ENCODE results near the gene RNU1-1.
"Not testable (repeated sequence)": the region's sequence is repeated elsewhere in the genome, so short reads cannot be mapped to it uniquely, and the experiment has no call there.

The RNU1-1 gene

GRCh38 chr1:16493731-16494130, 20.4 kb downstream of the RNU1-1 start:
- DNase-seq (ENCODE audit: low read depth) = not testable (repeated sequence)

GRCh38 chr1:16492937-16493336, 21.1 kb downstream of the RNU1-1 start:
- DNase-seq (ENCODE audit: low read depth) = not testable (repeated sequence)

- DNase-seq (ENCODE audit: low read depth) = no peak
Measured at GRCh38 chr1:16491056-16491675, 22.9 kb downstream of the RNU1-1 start.

GRCh38 chr1:16489195-16489880, 24.7 kb downstream of the RNU1-1 start:
- not testable (repeated sequence) for DNase-seq (ENCODE audit: low read depth)

GRCh38 chr1:16487011-16487410, 27.1 kb downstream of the RNU1-1 start:
- DNase-seq (ENCODE audit: low read depth) = not testable (repeated sequence)

GRCh38 chr1:16486316-16486715, 27.8 kb downstream of the RNU1-1 start:
- DNase-seq (ENCODE audit: low read depth) = not testable (repeated sequence)

- no peak for DNase-seq (ENCODE audit: low read depth)
Measured at GRCh38 chr1:16484931-16485330, 29.2 kb downstream of the RNU1-1 start.

GRCh38 chr1:16484501-16484835, 29.6 kb downstream of the RNU1-1 start:
- no peak for DNase-seq (ENCODE audit: low read depth)

- DNase-seq (ENCODE audit: low read depth) = not testable (repeated sequence)
Measured at GRCh38 chr1:16483639-16484500, 30.2 kb downstream of the RNU1-1 start.

- DNase-seq (ENCODE audit: low read depth) = not testable (repeated sequence)
Measured at GRCh38 chr1:16483146-16483545, 30.9 kb downstream of the RNU1-1 start.

GRCh38 chr1:16478091-16478490, 36.0 kb downstream of the RNU1-1 start:
- no peak for DNase-seq (ENCODE audit: low read depth)

- DNase-seq (ENCODE audit: low read depth) = not testable (repeated sequence)
Measured at GRCh38 chr1:16475771-16476770, 38.0 kb downstream of the RNU1-1 start.

- not testable (repeated sequence) for DNase-seq (ENCODE audit: low read depth)
Measured at GRCh38 chr1:16474891-16475290, 39.2 kb downstream of the RNU1-1 start.

GRCh38 chr1:16474166-16474800, 39.8 kb downstream of the RNU1-1 start:
- DNase-seq (ENCODE audit: low read depth) = no peak

GRCh38 chr1:16468558-16468957, 45.5 kb downstream of the RNU1-1 start:
- DNase-seq (ENCODE audit: low read depth) = no peak

- no peak for DNase-seq (ENCODE audit: low read depth)
Measured at GRCh38 chr1:16464917-16465625, 49.0 kb downstream of the RNU1-1 start.
